OCI-LY3 (cell line): ENCODE results near the gene TNFRSF18.

Experiments
- H2AFZ ChIP-seq: fragments of 200-600, 300-600 bp; shearing (Covaris generic); 2 replicates; pipeline ENCODE4 v1.6.0; 2014; ENCODE audit warnings: antibody characterized with exemption, low read depth, low read length
- H3K27ac ChIP-seq: fragments of 200-600, 300-600 bp; sonication (generic); 2 replicates; pipeline ENCODE4 v1.5.1; 2014; ENCODE audit warnings: mild to moderate bottlenecking, low read length, moderate library complexity, mixed read lengths
- H3K27me3 ChIP-seq: fragments of 200-600, 300-600 bp; sonication (generic); 2 replicates; pipeline ENCODE4 v1.6.1; 2014; ENCODE audit warnings: low read depth, low read length, mixed read lengths
- H3K36me3 ChIP-seq: fragments of 200-600, 300-600 bp; sonication (generic); replicated peaks from 2 replicates; pipeline ENCODE3; 2014; ENCODE audit warnings: low read depth, low read length, mixed read lengths
- H3K4me1 ChIP-seq: fragments of 300-600, 200-600 bp; sonication (generic); 2 replicates; pipeline ENCODE4 v1.6.1; 2014; ENCODE audit warnings: low read length, mixed read lengths
- H3K4me2 ChIP-seq: fragments of 200-600, 300-600 bp; sonication (generic); 2 replicates; pipeline ENCODE4 v1.6.1; 2014; ENCODE audit warnings: low read length, mixed read lengths
- H3K4me3 ChIP-seq: fragments of 300-600, 200-600 bp; sonication (generic); 2 replicates; pipeline ENCODE4 v1.5.1; 2014; ENCODE audit warnings: antibody characterized with exemption, mild to moderate bottlenecking, low read length, moderate library complexity
- H3K79me2 ChIP-seq: fragments of 300-600, 200-600 bp; shearing (Covaris generic); 2 replicates; pipeline ENCODE4 v1.6.1; 2014; ENCODE audit warnings: mild to moderate bottlenecking, low read length, mixed read lengths
- H3K9ac ChIP-seq: fragments of 300-600, 200-600 bp; shearing (Covaris generic); 2 replicates; pipeline ENCODE4 v1.6.0; 2014; ENCODE audit warnings: mild to moderate bottlenecking, low read length, moderate library complexity
- H3K9me3 ChIP-seq: fragments of 200-600, 300-600 bp; shearing (Covaris generic); 2 replicates; pipeline ENCODE4 v1.6.1; 2014; ENCODE audit warnings: low read length, mixed read lengths; ENCODE audit not compliant: insufficient read depth
- H4K20me1 ChIP-seq: fragments of 200-600, 300-600 bp; sonication (generic); 2 replicates; pipeline ENCODE4 v1.6.1; 2016; ENCODE audit warnings: low read length, mixed read lengths; ENCODE audit not compliant: insufficient read depth
- EZH2phosphoT487 ChIP-seq: fragments of 200-600 bp; shearing (Covaris generic); IDR thresholded peaks from 2 replicates; pipeline ENCODE4 v1.6.1; 2018; ENCODE audit warnings: antibody characterized with exemption, mixed run types, low read depth
- TF ChIP-seq, protein P1 (sequence below): fragments of 200-600, 300-600 bp; sonication (generic); IDR thresholded peaks from 2 replicates; pipeline ENCODE4 v1.5.1; 2014; ENCODE audit warnings: antibody characterized with exemption, low read length, low read depth

TNFRSF18 gene

DNA sequence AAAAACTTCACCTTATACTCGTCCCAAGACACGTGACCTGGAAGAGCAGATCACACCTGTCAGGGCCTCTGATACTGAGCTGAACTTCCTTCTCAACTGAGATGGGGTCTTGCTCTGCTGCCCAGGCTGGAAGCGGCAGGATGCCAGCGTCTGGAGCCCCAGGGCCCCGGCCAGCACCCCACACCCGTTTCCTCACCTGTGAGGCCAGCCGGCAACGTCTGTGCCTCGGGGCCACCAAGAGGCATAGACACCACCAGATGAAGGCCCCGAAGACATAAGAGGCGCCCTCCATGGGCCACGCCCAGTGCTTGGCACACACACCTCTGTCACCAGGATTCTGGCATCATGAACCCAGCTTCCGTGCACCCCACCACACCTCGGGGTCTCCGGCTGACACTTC, 16.9 kb upstream of the TNFRSF18 start:
- Histone ChIP-seq H3K27ac (no peak overlapping the region), H3K36me3 (peaks cover 35% of the 10 kb centered on the region), H3K27me3 (no peaks in the 10 kb centered on the region), H4K20me1 (no peaks in the 10 kb centered on the region), H3K79me2 (peaks cover 38% of the 10 kb centered on the region), H3K4me3 (no peak overlapping the region), H3K4me2 (no peak overlapping the region), H3K9ac (no peak overlapping the region), H3K4me1 (peaks cover 6% of the 10 kb centered on the region; the same call in 1 of the 2 replicates), H2AFZ (no peak overlapping the region), H3K9me3 (no peaks in the 10 kb centered on the region)
- no peak for TF ChIP-seq EZH2phosphoT487
- TF ChIP-seq, protein P1, sequence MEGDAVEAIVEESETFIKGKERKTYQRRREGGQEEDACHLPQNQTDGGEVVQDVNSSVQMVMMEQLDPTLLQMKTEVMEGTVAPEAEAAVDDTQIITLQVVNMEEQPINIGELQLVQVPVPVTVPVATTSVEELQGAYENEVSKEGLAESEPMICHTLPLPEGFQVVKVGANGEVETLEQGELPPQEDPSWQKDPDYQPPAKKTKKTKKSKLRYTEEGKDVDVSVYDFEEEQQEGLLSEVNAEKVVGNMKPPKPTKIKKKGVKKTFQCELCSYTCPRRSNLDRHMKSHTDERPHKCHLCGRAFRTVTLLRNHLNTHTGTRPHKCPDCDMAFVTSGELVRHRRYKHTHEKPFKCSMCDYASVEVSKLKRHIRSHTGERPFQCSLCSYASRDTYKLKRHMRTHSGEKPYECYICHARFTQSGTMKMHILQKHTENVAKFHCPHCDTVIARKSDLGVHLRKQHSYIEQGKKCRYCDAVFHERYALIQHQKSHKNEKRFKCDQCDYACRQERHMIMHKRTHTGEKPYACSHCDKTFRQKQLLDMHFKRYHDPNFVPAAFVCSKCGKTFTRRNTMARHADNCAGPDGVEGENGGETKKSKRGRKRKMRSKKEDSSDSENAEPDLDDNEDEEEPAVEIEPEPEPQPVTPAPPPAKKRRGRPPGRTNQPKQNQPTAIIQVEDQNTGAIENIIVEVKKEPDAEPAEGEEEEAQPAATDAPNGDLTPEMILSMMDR, result no peak

DNA sequence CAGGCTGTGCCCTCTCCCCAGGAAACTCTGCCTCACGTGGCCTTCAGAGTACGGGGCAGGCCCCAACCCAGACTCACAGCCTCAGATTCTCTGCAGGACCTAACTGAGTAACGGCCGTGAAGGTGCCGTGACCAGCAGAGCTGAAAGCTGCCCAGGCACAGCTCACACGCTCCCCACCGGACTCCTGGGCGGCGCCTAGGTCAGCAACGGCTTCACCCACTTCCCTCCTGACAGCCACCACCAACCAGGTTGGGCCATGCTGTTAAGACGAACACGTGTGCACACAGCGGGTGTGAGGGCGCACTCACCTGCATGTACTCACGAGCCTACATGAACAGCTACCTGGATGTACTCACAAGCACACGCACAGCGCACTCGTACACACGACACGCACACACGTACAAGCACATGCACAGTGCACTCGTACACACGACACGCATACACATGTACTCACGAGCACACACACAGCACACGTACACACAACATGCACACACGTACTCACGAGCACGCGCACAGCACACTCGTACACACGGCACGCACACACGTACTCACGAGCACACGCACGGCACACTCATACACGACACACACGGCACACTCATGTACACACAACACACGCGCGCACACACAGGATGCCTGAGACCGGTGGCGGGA, 16.3 kb upstream of the TNFRSF18 start:
- H3K9ac ChIP-seq, result no peak overlapping the region
- no peak for TF ChIP-seq EZH2phosphoT487
- TF ChIP-seq, protein P1, result no peak
- no peaks in the 10 kb centered on the region for H3K9me3 ChIP-seq
- no peak overlapping the region for H2AFZ ChIP-seq
- H3K79me2 ChIP-seq, result peaks cover 32% of the 10 kb centered on the region
- peaks cover 6% of the 10 kb centered on the region; the same call in 1 of the 2 replicates for H3K4me1 ChIP-seq
- peaks cover 33% of the 10 kb centered on the region for H3K36me3 ChIP-seq
- no peaks in the 10 kb centered on the region for H3K27me3 ChIP-seq
- no peak overlapping the region for H3K4me2 ChIP-seq
- no peaks in the 10 kb centered on the region for H4K20me1 ChIP-seq
- no peak overlapping the region for H3K4me3 ChIP-seq
- H3K27ac ChIP-seq, result no peak overlapping the region

DNA sequence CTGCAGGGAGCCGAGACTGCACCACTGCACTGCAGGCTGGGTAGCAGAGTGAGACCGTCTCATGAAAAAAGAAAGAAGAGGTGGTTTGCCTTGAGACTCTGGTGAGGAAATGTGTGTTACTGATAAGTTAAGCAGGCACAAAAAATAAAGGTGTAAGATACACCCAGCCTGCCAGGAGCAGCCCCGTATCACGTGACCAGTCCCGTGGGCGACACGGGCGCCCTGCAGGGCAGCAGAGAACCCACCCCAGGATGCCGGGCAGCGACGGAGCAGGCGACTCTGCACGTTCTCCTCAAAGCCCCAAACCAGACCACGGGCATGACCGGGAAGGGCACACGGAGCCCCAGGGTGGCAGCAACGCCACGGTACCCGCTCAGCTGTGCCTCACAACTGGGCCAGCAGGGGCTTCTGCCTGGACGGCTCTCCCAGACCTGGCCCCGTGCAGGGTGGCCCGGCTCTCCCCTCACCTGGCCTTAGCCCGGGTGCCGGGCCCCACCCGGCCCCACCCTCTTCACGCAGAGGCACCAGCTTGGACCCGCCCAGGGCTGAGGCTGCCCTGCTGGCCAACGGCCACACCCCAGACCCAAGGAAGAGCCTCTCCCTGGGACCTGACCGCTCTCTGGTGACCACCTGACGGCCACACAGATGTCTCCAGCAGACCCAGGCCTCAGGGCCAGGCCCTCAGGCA, 15.6 kb upstream of the TNFRSF18 start:
- H3K4me2 ChIP-seq, result no peak overlapping the region
- TF ChIP-seq, protein P1, result no peak
- TF ChIP-seq EZH2phosphoT487, result no peak
- H3K9me3 ChIP-seq, result no peaks in the 10 kb centered on the region
- H3K4me3 ChIP-seq, result no peak overlapping the region
- peaks cover 25% of the 10 kb centered on the region for H3K79me2 ChIP-seq
- H3K27ac ChIP-seq, result no peak overlapping the region
- no peak overlapping the region for H3K9ac ChIP-seq
- H3K4me1 ChIP-seq, result peaks cover 6% of the 10 kb centered on the region; the same call in 1 of the 2 replicates
- no peaks in the 10 kb centered on the region for H3K27me3 ChIP-seq
- no peaks in the 10 kb centered on the region for H4K20me1 ChIP-seq
- peaks cover 30% of the 10 kb centered on the region for H3K36me3 ChIP-seq
- no peak overlapping the region for H2AFZ ChIP-seq

DNA sequence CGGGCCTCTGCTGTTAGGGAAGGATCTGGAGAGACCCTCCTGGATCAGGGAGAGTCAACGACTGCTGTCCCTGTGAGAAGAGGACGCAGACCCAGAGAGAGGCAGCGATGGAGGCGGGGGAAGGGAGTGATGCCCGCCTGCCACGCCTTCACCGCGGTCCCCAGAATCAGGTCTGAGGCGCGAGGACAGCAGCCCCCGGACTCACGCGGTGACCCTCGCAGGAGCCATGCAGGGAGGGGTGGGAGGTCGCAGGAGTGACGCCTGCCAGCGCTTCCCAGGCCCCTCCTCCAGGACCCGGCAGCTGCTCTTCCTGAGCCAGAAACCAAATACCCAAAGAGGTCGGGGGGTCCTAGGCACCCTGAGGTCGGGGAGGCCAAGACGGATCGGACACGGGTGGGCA, 13.8 kb upstream of the TNFRSF18 start:
- TF ChIP-seq, protein P1, result no peak
- TF ChIP-seq EZH2phosphoT487, result no peak
- no peak overlapping the region for H2AFZ ChIP-seq
- H3K27me3 ChIP-seq, result no peaks in the 10 kb centered on the region
- peaks cover 23% of the 10 kb centered on the region for H3K36me3 ChIP-seq
- peaks cover 10% of the 10 kb centered on the region for H3K4me1 ChIP-seq
- H3K9me3 ChIP-seq, result no peaks in the 10 kb centered on the region
- H4K20me1 ChIP-seq, result no peaks in the 10 kb centered on the region
- no peak overlapping the region for H3K9ac ChIP-seq
- no peak overlapping the region for H3K27ac ChIP-seq
- no peak overlapping the region for H3K4me3 ChIP-seq
- H3K4me2 ChIP-seq, result no peak overlapping the region
- H3K79me2 ChIP-seq, result peaks cover 7% of the 10 kb centered on the region
